CD4-positive, alpha-beta T cell treated with Interleukin-2 at 100 ng/mL for 4 hours (primary cell): Measurements from ENCODE around the gene CNMD.
"Not testable (repeated sequence)": the region's sequence is repeated elsewhere in the genome, so short reads cannot be mapped to it uniquely, and the experiment has no call there.

Experiments used
- DNase-seq: peaks from one replicate; pipeline ENCODE4 v3.0.0-alpha.2; 2020; ENCODE audit warnings: low spot score

CNMD gene

DNA sequence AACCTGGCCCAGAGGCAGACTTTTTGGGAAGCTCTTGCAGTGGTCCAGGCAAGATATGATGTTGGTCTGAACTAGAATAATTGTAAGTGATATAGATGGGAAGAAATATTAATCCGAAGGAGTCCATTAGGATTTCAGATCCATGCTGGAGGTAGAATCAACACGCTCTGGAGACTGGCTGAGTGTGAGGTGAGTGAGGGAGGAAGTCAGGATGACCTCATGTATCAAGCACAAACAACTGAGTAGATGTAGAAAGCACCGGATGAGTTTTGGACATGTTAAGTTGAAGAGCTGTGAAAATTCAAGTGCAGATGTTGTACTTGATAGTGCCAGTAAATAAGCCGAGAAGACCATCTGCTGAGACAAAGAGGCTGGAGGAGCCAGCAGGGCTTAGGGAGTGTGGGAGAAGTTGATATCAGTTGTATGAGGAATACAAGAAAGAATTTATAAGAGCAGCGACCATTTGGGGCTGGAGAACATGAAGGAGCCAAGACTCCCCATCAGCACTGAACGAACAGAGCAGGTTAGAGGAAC is 5.3 kb upstream of the CNMD start:
- DNase-seq = no peak

DNA sequence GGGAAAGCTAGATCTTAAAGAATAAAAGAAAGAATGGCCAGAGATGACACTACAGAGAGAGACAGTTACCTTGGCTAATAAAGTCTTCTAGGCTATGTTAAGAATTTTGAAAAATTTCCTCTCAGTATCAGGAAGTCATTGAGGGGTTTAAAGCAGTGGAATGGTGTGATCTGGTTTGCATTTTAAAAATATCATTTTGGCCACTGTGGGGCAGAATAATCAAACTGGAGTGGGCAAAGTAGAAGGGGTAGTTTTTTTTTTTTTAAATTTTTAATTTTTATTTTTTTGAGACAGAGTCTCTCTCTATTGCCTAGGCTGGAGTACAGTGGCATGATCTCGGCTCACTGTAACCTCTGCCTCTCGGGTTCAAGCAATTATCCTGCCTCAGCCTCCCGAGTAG is 4.4 kb upstream of the CNMD start:
- no peak for DNase-seq

DNA sequence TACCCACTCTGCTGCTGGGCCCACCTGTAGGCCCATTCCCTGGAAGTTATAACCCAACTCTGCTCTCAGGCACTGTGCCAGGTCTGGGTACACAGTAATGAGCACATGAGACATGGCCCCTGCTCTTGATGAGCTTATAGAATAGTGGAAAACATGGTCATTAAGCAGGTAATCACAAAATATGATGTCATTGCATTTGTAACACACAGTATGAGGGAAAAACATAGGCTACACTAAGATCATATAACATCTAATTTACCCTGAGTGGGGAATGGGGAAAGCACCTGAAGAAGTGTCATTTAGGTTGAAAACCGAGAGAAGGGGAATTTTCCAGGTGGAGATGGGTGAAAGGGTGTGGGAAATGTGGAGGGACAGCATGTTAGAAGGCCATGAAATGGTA is 3.9 kb upstream of the CNMD start:
- DNase-seq = no peak

GRCh38 chr13:52738719-52739467 is 727 bp downstream of the CNMD start:
- DNase-seq = peak; percentile 3

- DNase-seq = no peak
Measured at GRCh38 chr13:52737965-52738364, 1.7 kb downstream of the CNMD start.

DNA sequence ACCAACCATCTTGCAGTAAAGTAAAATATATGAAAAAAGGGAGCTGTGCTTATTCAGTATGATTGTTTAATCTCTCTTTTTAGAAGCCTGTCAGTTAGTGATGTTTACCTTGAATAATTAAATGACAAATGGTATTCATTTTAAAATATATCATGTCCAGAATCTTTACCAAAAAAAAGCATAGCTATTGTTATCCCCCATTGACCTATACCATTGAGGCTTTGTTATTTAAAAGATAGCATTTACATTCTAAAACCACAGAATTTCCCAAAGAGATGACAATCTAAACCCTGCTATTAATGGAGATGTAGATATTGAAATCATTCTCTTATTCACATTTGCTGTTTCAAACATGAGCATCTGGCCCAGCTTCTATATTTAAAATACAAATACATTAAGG is 2.2 kb downstream of the CNMD start:
- no peak for DNase-seq

- no peak for DNase-seq
Measured at GRCh38 chr13:52736891-52737290, 2.7 kb downstream of the CNMD start.

DNA sequence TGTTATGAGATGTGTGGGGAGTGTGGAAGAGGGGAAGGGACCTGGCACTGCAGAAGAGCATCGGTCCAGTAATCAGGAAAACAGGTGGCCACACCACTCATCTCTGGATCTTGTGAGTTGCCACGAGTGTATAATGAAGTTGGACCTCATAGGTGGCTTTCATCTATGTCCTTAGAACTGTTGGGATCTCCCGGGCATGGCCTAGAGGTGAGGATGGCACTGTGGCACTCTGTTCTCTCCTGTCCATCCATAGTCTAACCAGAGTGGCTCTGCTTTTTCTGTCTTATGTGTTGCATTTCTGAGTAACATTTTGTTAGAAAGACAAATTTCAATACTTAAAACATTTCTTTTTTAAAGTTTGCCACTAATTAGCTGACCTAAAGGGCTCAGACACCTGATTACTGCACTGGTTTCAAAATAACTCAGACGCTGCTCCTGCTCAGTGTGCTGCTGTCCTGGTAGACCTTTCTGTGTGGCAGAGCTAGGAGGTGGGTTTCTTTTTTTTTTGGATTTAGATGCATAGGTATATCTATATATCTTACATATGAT is 5.5 kb downstream of the CNMD start:
- DNase-seq = no peak

- DNase-seq = no peak
Measured at GRCh38 chr13:52726258-52726657, 13.4 kb downstream of the CNMD start.

- DNase-seq = no peak
Measured at GRCh38 chr13:52725302-52725701, 14.3 kb downstream of the CNMD start.

GRCh38 chr13:52723181-52723580 is 16.4 kb downstream of the CNMD start:
- DNase-seq = no peak

GRCh38 chr13:52721356-52721755 is 18.3 kb downstream of the CNMD start:
- DNase-seq = not testable (repeated sequence)

- DNase-seq = not testable (repeated sequence)
Measured at GRCh38 chr13:52720904-52721303, 18.7 kb downstream of the CNMD start.

GRCh38 chr13:52713894-52714293 is 25.7 kb downstream of the CNMD start:
- no peak for DNase-seq

DNA sequence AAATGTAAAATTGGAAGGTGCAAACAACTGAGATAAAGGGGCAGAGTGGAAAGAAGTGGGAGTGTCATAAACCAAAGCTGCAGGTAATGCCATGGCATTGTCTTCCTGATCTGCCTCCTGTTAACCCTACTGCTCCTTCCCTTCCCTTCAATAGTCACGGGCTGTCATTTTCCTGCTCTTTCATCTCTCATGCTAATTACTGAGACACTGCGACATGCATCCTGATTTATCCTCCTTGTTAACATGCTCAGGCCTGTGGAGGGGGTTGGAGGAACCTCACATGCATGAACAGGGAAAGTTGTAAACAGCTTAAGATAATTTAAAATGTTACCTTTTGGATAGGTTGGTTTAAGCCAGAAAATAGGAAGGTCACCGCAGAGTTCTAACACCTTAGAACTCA is 27.2 kb downstream of the CNMD start:
- DNase-seq = no peak

DNA sequence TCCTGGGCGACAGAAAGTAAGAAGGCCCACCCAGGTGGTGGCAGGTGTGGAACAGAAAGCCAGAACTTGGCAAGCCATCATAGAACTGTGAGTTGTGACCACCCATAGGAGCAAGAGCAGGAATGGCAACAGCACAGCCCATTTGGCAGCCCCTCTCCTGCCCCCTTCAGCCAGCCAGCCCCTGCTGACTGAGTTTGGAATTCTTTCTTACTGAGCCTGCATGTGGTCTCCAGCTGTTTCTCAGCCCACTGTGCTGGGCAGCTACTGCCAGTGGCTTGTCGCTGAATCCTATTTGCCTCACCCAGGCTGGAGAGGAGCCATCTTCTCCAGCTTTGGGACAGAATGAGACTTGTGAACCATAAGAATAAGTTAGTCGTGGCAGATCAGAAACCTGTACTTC is 28.3 kb downstream of the CNMD start:
- DNase-seq = no peak

- DNase-seq = not testable (repeated sequence)
Measured at GRCh38 chr13:52708266-52708665, 31.4 kb downstream of the CNMD start.

GRCh38 chr13:52707375-52707774 is 32.2 kb downstream of the CNMD start:
- no peak for DNase-seq

- no peak for DNase-seq
Measured at GRCh38 chr13:52706081-52706480, 33.5 kb downstream of the CNMD start.

DNA sequence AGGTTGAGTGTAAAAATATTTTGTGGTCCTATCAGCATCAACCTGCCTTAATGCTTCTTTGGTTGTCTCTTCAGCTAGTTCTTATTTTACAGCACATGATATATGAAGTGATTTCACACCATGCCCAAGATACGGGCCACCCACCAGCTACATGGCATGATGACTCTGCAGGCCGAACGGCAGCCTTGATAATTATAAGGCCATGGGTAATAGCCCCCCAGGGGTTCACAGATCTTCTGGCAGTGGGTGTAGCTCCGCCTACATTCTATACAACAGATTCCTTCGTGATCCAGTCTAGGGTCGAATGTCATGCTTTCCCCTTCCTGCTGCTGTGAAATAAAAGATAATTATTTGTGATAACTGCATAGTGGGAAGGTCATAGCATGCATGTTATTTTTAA is 36.1 kb downstream of the CNMD start:
- DNase-seq = no peak

DNA sequence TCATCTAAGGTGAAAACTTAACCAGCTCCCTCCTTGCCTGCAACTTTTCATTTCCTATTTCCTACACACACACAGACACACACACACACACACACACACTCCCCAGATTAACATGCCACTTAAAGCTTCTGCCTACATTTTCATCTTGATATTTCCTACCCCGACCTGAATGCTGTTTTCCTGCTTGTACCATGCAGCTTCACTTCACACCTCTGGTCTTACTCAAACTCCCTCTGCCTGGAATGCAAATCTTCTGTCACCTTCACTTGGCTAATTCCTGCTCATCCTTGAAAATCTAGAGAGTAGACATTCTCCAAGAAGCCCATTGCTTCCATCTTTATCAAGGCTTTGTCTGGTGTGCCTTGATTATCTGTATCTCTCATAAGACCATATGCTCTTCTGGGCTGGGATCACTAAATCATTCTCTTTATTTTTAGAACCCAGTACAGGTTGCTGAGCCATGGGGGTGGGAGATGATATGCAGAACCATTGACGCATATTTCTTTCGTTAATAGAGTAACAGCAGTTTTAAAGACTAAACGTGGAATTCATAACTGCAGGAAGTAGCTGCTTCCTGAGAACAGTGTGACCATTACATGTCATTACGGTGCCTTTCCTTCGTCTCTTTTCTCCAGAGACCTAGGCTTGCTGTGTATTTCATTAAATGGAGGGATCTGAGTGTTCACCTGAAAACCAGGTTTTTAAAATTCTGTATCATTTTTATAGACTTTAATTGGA is 37.7 kb downstream of the CNMD start:
- DNase-seq = no peak

- no peak for DNase-seq
Measured at GRCh38 chr13:52696566-52696965, 43.1 kb downstream of the CNMD start.

GRCh38 chr13:52695856-52696255 is 43.8 kb downstream of the CNMD start:
- DNase-seq = no peak
